SK-N-SH (cell line): ENCODE measurements around the gene TRIM66. TPM values are rescaled to one million over a fixed set of nuclear protein-coding genes. Genes with fewer than 3 reads are reported as not detected.

Source experiments
- CTCF ChIA-PET: fragments of 300-600, 350-600 bp; formaldehyde crosslinking; extraction: SDS; loops from one replicate; lab custom pipeline; 2021; lab: Yijun Ruan, JAX
- POLR2A ChIA-PET: fragments of 350-600 bp; sonication (Branson Sonifier 250); formaldehyde crosslinking; extraction: SDS; loops from one replicate; lab custom pipeline; 2020; ENCODE audit warnings: antibody characterized with exemption, inconsistent platforms; lab: Yijun Ruan, JAX
- DNase-seq: peaks from one replicate; pipeline ENCODE4 v3.0.0; 2012
- H2AFZ ChIP-seq: fragments of 200-600 bp; sonication (generic); 2 replicates; pipeline ENCODE4 v1.8.1; 2016; ENCODE audit warnings: antibody characterized with exemption, mild to moderate bottlenecking, low read depth
- H3F3A ChIP-seq: fragments of 200-600 bp; sonication (generic); replicated peaks from 2 replicates; pipeline ENCODE3; 2016; ENCODE audit warnings: antibody characterized with exemption, mild to moderate bottlenecking; ENCODE audit not compliant: insufficient read depth
- H3K27ac ChIP-seq, 2 experiments: fragments of 200-500 bp in 1 of 2; fragments of 200-600 bp in 1 of 2; sonication (Bioruptor generic) in 1 of 2; sonication (generic), shearing (Covaris generic) in 1 of 2; 2 replicates each; pipeline versions ENCODE4 v1.5.1 to v1.6.1; 2014 to 2016; ENCODE audit warnings: low read depth in 2 of 2, inconsistent platforms in 1 of 2, low read length in 1 of 2, mild to moderate bottlenecking in 1 of 2, mixed read lengths in 1 of 2
- H3K27me3 ChIP-seq: fragments of 200-600 bp; sonication (generic), shearing (Covaris generic); 2 replicates; pipeline ENCODE4 v1.6.1; 2016; ENCODE audit warnings: mixed run types; ENCODE audit not compliant: insufficient read depth
- H3K36me3 ChIP-seq, 2 experiments: fragments of 200-500 bp in 1 of 2; fragments of 200-600 bp in 1 of 2; sonication (Bioruptor generic) in 1 of 2; sonication (generic) in 1 of 2; replicated peaks in 1 of 2; 2 replicates each; pipeline versions ENCODE3 to v1.5.1; 2014 to 2016; ENCODE audit warnings: low read length in 1 of 2, mild to moderate bottlenecking in 1 of 2; ENCODE audit not compliant: insufficient read depth in 2 of 2, control insufficient read depth in 1 of 2
- H3K4me1 ChIP-seq, 2 experiments: fragments of 200-500 bp in 1 of 2; fragments of 200-600 bp in 1 of 2; sonication (Bioruptor generic) in 1 of 2; sonication (generic), shearing (Covaris generic) in 1 of 2; 2 replicates each; pipeline versions ENCODE4 v1.5.1 to v1.6.1; 2014 to 2016; ENCODE audit warnings: low read depth in 1 of 2, low read length in 1 of 2, mixed run types in 1 of 2; ENCODE audit not compliant: insufficient read depth in 2 of 2, control insufficient read depth in 1 of 2
- H3K4me2 ChIP-seq: fragments of 200-600 bp; sonication (generic), shearing (Covaris generic); 2 replicates; pipeline ENCODE4 v1.6.1; 2017; ENCODE audit warnings: mixed run types
- H3K4me3 ChIP-seq, 2 experiments: fragments of 200-500 bp in 1 of 2; fragments of 200-600 bp in 1 of 2; sonication (Bioruptor generic) in 1 of 2; sonication (generic), shearing (Covaris generic) in 1 of 2; 2 replicates each; pipeline versions ENCODE4 v1.5.1 to v1.8.1; 2014 to 2016; ENCODE audit warnings: low read depth in 2 of 2, inconsistent platforms in 1 of 2, low read length in 1 of 2, mild to moderate bottlenecking in 1 of 2, mixed read lengths in 1 of 2, moderate library complexity in 1 of 2
- H3K79me2 ChIP-seq: fragments of 200-600 bp; sonication (generic); 2 replicates; pipeline ENCODE4 v1.8.1; 2017; ENCODE audit warnings: mild to moderate bottlenecking; ENCODE audit not compliant: insufficient read depth
- H3K9ac ChIP-seq: fragments of 200-600 bp; sonication (generic); 2 replicates; pipeline ENCODE4 v1.6.1; 2017; ENCODE audit warnings: mixed run types
- H3K9me2 ChIP-seq: fragments of 200-600 bp; sonication (generic); 2 replicates; pipeline ENCODE4 v1.6.1; 2017; ENCODE audit warnings: mixed run types
- H3K9me3 ChIP-seq: fragments of 200-600 bp; sonication (generic); 2 replicates; pipeline ENCODE4 v1.6.1; 2017; ENCODE audit warnings: mixed run types, mild to moderate bottlenecking, moderate library complexity
- H4K20me1 ChIP-seq: fragments of 200-600 bp; sonication (generic); 2 replicates; pipeline ENCODE4 v1.6.1; 2017; ENCODE audit warnings: mild to moderate bottlenecking, mixed run types; ENCODE audit not compliant: insufficient read depth
- CHD2 ChIP-seq: fragments of 150-350 bp; IDR thresholded peaks from 2 replicates; pipeline ENCODE4 v1.6.1; 2018; ENCODE audit warnings: low read length; ENCODE audit not compliant: partially characterized antibody
- CTCF ChIP-seq: fragments of 200-600 bp; sonication (generic); IDR thresholded peaks from 2 replicates; pipeline ENCODE4 v1.6.1; 2017; ENCODE audit warnings: antibody characterized with exemption, mild to moderate bottlenecking, moderate library complexity
- EP300 ChIP-seq, 2 experiments: IDR thresholded peaks; 2 replicates each; pipeline versions ENCODE4 v1.4.0 to v1.6.1; 2012; ENCODE audit warnings: borderline replicate concordance in 1 of 2, low read depth in 1 of 2, low read length in 1 of 2
- FOSL2 ChIP-seq: IDR thresholded peaks from 2 replicates; pipeline ENCODE4 v1.4.0; 2012; ENCODE audit warnings: low read depth, mild to moderate bottlenecking, moderate library complexity, borderline replicate concordance
- FOXJ3 ChIP-seq: sonication (generic); formaldehyde crosslinking; IDR thresholded peaks from 2 replicates; pipeline ENCODE4 v1.5.1; 2020; ENCODE audit warnings: mild to moderate bottlenecking, missing genetic modification reagents
- GABPA ChIP-seq: IDR thresholded peaks from 2 replicates; pipeline ENCODE4 v1.4.0; 2012; ENCODE audit warnings: low read depth, mild to moderate bottlenecking
- GATA2 ChIP-seq: sonication (generic); formaldehyde crosslinking; IDR thresholded peaks from 2 replicates; pipeline ENCODE4 v1.5.0; 2020; ENCODE audit warnings: mild to moderate bottlenecking, missing genetic modification reagents
- MAX ChIP-seq: IDR thresholded peaks from 2 replicates; pipeline ENCODE4 v1.4.0; 2012; ENCODE audit warnings: low read depth
- MEF2A ChIP-seq: IDR thresholded peaks from 2 replicates; pipeline ENCODE4 v1.4.0; 2012; ENCODE audit warnings: low read depth, borderline replicate concordance
- MXI1 ChIP-seq: IDR thresholded peaks from 2 replicates; pipeline ENCODE4 v1.6.1; 2012; ENCODE audit warnings: mild to moderate bottlenecking, low read depth, low read length, improper control_type of control experiment
- NFIC ChIP-seq: IDR thresholded peaks from 2 replicates; pipeline ENCODE4 v1.4.0; 2012; ENCODE audit warnings: borderline replicate concordance
- NRF1 ChIP-seq: IDR thresholded peaks from 2 replicates; pipeline ENCODE4 v1.6.1; 2012; ENCODE audit warnings: low read depth, mild to moderate bottlenecking, low read length
- POLR2AphosphoS5 ChIP-seq: IDR thresholded peaks from 2 replicates; pipeline ENCODE4 v1.6.1; 2012; ENCODE audit warnings: low read depth, low read length
- RAD21 ChIP-seq: IDR thresholded peaks from 2 replicates; pipeline ENCODE4 v1.6.1; 2012; ENCODE audit warnings: mild to moderate bottlenecking, low read length
- RFX5 ChIP-seq: IDR thresholded peaks from 2 replicates; pipeline ENCODE4 v1.6.1; 2012; ENCODE audit warnings: mild to moderate bottlenecking, improper control_type of control experiment, low read length
- RXRA ChIP-seq: IDR thresholded peaks from 2 replicates; pipeline ENCODE4 v1.4.0; 2012; ENCODE audit warnings: low read depth, mild to moderate bottlenecking, borderline replicate concordance
- SIN3A ChIP-seq: IDR thresholded peaks from 2 replicates; pipeline ENCODE4 v1.6.1; 2012; ENCODE audit warnings: low read depth, mild to moderate bottlenecking, low read length, moderate library complexity, borderline replicate concordance
- TCF12 ChIP-seq: IDR thresholded peaks from 2 replicates; pipeline ENCODE4 v1.4.0; 2012
- USF1 ChIP-seq: IDR thresholded peaks from 2 replicates; pipeline ENCODE4 v1.4.0; 2012; ENCODE audit warnings: low read depth, borderline replicate concordance
- WGBS: methylation state at CpG from one replicate; pipeline ENCODE4 v1.1.6; 2017; ENCODE audit warnings: low lambda C conversion rate; 5-methylcytosine and 5-hydroxymethylcytosine counted together
- polyA plus RNA-seq, 3 experiments: library from polyadenylated mRNA; depleted of rRNA; stranded (reverse); fragments of >200 nt; gene quantifications; 2 replicates each; pipeline ENCODE4 v1.2.3, GENCODE V29; 2012

Gene TRIM66
- polyA plus RNA-seq, 1 of the 3 experiments (the other 2 are of a cell fraction): 6.4 TPM

- Histone ChIP-seq H3K36me3 (no peaks in the 10 kb centered on the region), H3K79me2 (no peaks in the 10 kb centered on the region), H3K9ac (no peak overlapping the region), H3K9me2 (no peaks in the 10 kb centered on the region), H3F3A (peaks cover 11% of the 10 kb centered on the region), H3K4me3 (no peak overlapping the region), H3K27me3 (no peaks in the 10 kb centered on the region), H4K20me1 (no peaks in the 10 kb centered on the region), H3K4me2 (no peak overlapping the region), H3K4me1 (0 out of 4 replicates have a peak, but pooled peaks cover 0 to 6% of the 10 kb centered on the region in 2 experiments), H3K9me3 (no peaks in the 10 kb centered on the region), H3K27ac (no peak overlapping the region), H2AFZ (no peak overlapping the region)
- ChIA-PET CTCF (no interaction called here), POLR2A (no interaction called here)
- TF ChIP-seq MEF2A (no peak), SIN3A (0 out of 2 replicates have a peak, but pooled peaks have one; percentile 28)
- WGBS: 35% methylated on average over 1 of the region's 1 CpG
- no peak for DNase-seq
Observed at GRCh38 chr11:8608652-8609051, 73.8 kb downstream of the TRIM66 start.

- H3K9me3 ChIP-seq: no peaks in the 10 kb centered on the region
- H3K36me3 ChIP-seq: no peaks in the 10 kb centered on the region
- H3K79me2 ChIP-seq: no peaks in the 10 kb centered on the region
- POLR2A ChIA-PET: no interaction called here
- no peak overlapping the region for H3K9ac ChIP-seq
- 97% methylated on average over 1 of the region's 1 CpG for WGBS
- no peak overlapping the region for H2AFZ ChIP-seq
- TF ChIP-seq MEF2A: no peak
- TF ChIP-seq GATA2 (CRISPR knock-in tag): no peak
- TF ChIP-seq RAD21: no peak
- TF ChIP-seq SIN3A: no peak
- TF ChIP-seq USF1: no peak
- TF ChIP-seq FOXJ3 (CRISPR knock-in tag): no peak
- no peak for TF ChIP-seq EP300 (IDR thresholded peaks at IDR 0.05; ENCODE audit: borderline replicate concordance in 1 of 2, low read depth in 1 of 2, low read length in 1 of 2)
- TF ChIP-seq RXRA: no peak
- no peak for TF ChIP-seq CHD2
- TF ChIP-seq RFX5: no peak
- TF ChIP-seq MAX: no peak
- no peak for TF ChIP-seq NFIC
- TF ChIP-seq GABPA: no peak
- no peak for TF ChIP-seq FOSL2
- TF ChIP-seq POLR2AphosphoS5: no peak
- no peak for TF ChIP-seq MXI1
- TF ChIP-seq NRF1: no peak
- no peak for TF ChIP-seq TCF12
- no peak for TF ChIP-seq CTCF
- TF ChIP-seq, all 33 proteins: peak for 0
- H3K4me2 ChIP-seq: no peak overlapping the region
- H3K27me3 ChIP-seq: no peaks in the 10 kb centered on the region
- H3K27ac ChIP-seq: no peak overlapping the region
- no peaks in the 10 kb centered on the region for H3K9me2 ChIP-seq
- H4K20me1 ChIP-seq: no peaks in the 10 kb centered on the region
- H3K4me1 ChIP-seq: 0 out of 4 replicates have a peak, but pooled peaks cover 0 to 6% of the 10 kb centered on the region in 2 experiments
- CTCF ChIA-PET: no interaction called here
- peaks cover 17% of the 10 kb centered on the region for H3F3A ChIP-seq
- DNase-seq: no peak
- H3K4me3 ChIP-seq: no peak overlapping the region
Observed at GRCh38 chr11:8605971-8606563, 76.4 kb downstream of the TRIM66 start.
